GM13977 (cell line): ENCODE results near the gene DCLK1.

Experiments used
- DNase-seq: peaks from one replicate; pipeline ENCODE4 v3.0.0; 2012; ENCODE audit warnings: low spot score
- in situ Hi-C: fragments of 300-500 bp; cut with MboI; formaldehyde crosslinking; loops from one replicate; pipeline ENCODE4 v1.12.0; 2022; ENCODE audit warnings: low sequenced_read_pairs, low pct_unique_long_range_greater_than_20kb, mixed read lengths, inconsistent platforms; ENCODE audit not compliant: unreplicated experiment
- TF ChIP-seq, protein P1 (sequence below): IDR thresholded peaks from 2 replicates; pipeline ENCODE4 v1.5.1; 2012; ENCODE audit warnings: mild to moderate bottlenecking, control low read depth; ENCODE audit not compliant: insufficient read depth; ENCODE audit errors: extremely low read depth, missing control alignments

Gene DCLK1

GRCh38 chr13:35860661-35861060, 270.5 kb downstream of the DCLK1 start:
- DNase-seq: no peak
- in situ Hi-C loops: no loop called here
- TF ChIP-seq, protein P1, sequence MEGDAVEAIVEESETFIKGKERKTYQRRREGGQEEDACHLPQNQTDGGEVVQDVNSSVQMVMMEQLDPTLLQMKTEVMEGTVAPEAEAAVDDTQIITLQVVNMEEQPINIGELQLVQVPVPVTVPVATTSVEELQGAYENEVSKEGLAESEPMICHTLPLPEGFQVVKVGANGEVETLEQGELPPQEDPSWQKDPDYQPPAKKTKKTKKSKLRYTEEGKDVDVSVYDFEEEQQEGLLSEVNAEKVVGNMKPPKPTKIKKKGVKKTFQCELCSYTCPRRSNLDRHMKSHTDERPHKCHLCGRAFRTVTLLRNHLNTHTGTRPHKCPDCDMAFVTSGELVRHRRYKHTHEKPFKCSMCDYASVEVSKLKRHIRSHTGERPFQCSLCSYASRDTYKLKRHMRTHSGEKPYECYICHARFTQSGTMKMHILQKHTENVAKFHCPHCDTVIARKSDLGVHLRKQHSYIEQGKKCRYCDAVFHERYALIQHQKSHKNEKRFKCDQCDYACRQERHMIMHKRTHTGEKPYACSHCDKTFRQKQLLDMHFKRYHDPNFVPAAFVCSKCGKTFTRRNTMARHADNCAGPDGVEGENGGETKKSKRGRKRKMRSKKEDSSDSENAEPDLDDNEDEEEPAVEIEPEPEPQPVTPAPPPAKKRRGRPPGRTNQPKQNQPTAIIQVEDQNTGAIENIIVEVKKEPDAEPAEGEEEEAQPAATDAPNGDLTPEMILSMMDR: no peak

DNA sequence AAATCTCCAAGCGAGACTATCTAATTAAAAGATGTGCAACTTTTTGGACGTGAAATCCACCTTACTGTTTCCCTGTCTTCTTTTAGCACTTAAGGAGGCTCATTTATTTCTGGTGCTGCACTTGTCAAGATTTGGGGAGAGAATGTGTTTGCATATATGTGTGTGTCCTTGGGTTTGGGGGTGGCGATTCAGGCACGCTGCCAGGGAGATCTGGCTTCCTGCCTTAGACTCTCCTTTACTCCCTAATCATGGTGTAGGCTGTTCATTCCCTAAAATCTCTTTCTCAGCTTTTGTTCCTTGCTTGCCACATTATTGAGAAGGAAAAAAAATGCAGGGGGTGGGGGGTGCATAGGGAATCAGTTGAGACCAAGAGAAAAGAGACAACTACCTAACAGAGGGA, 271.2 kb downstream of the DCLK1 start:
- TF ChIP-seq, protein P1: no peak
- in situ Hi-C loops: no loop called here
- no peak for DNase-seq

GRCh38 chr13:35858665-35859064, 272.5 kb downstream of the DCLK1 start:
- in situ Hi-C loops: no loop called here
- no peak for DNase-seq
- TF ChIP-seq, protein P1: no peak

DNA sequence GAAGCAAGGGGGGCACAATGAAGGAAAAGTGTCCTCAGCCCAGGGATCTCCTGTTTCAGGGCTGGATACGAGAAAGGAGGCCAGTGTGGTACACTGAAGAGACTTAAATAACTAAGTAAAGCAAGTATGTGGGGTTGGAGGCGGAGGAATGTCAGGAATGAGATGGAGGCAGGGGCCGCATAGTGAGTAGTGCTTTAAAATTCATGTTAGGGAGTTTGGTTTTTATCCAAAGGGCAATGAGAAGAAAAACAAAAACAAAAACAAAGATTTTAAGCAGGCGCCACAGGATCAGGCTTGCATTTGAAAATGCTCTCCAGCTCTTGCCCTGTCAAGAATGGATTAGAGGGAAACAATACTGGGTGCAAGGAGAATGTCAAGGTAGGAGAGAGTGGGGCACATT, 273.4 kb downstream of the DCLK1 start:
- TF ChIP-seq, protein P1: no peak
- in situ Hi-C loops: no loop called here
- no peak for DNase-seq

- TF ChIP-seq, protein P1: no peak
- no peak for DNase-seq
Measured at GRCh38 chr13:35856721-35857364, 274.3 kb downstream of the DCLK1 start.

GRCh38 chr13:35856084-35856483, 275.1 kb downstream of the DCLK1 start:
- in situ Hi-C loops: no loop called here
- TF ChIP-seq, protein P1: no peak
- no peak for DNase-seq

More at GRCh38 chr13:35856721-35857364, 274.3 kb downstream of the DCLK1 start:
- in situ Hi-C loops: no loop called here
